ENCODE measurements around the gene PGAP1. TPM values are rescaled to one million over a fixed set of nuclear protein-coding genes. Genes with fewer than 3 reads are reported as not detected.

Gene PGAP1
- total RNA-seq (10 to 100 TPM in 2 of 5 donors, 1 to 10 TPM in 3; 1.7 to 56.9 (median 9.3) TPM), polyA plus RNA-seq (1 to 10 TPM in 1 of 3 donors, under 1 TPM in 2; 0.56 to 1.6 (median 0.76) TPM)
- long read RNA-seq, donor 1, result 0 reads
- long read RNA-seq, donor 2, result 0 reads
- long read RNA-seq, donor 3, result 0 reads
- long read RNA-seq, donor 4, result 0 reads
- long read RNA-seq, donor 5, result 0 reads
- long read RNA-seq, donor 6, result 0 reads
- long read RNA-seq, donor 7, result 0 reads
- long read RNA-seq, donor 8, result 0 reads
- long read RNA-seq, donor 9, result 0 reads
- long read RNA-seq, donor 10, result 0 reads

- H3K27me3 ChIP-seq, result no peaks in the 10 kb centered on the region
- H3K36me3 ChIP-seq, result no peaks in the 10 kb centered on the region
- intact Hi-C loops (cut with DNase I; ENCODE audit: low total_unique reads), result no loop called here
- no peak for TF ChIP-seq EP300 (IDR thresholded peaks at IDR 0.05)
- TF ChIP-seq CTCF (IDR thresholded peaks at IDR 0.05), result no peak
- TF ChIP-seq POLR2AphosphoS5 (IDR thresholded peaks at IDR 0.05), result peak; percentile 46 to 85 (median 78)
- TF ChIP-seq POLR2A (IDR thresholded peaks at IDR 0.05), result peak in 1 of 4 donors; percentile 48
- peak; percentile 89 to 98 for DNase-seq
- peak within 1 kb of the TSS; percentile 83 to 92 (median 90) for H3K27ac ChIP-seq
- H3K4me1 ChIP-seq, result peaks cover 0 to 32% (median 20%) of the 10 kb centered on the region in 4 donors
- no peaks in the 10 kb centered on the region for H3K9me3 ChIP-seq
- peak within 1 kb of the TSS; percentile 78 to 92 (median 80) for H3K4me3 ChIP-seq
- 0 to 1% (median 0%) methylated on average over 53 to 62 of the region's 62 CpGs for WGBS, 5 donors
Observed at GRCh38 chr2:196926562-196927375, at the start of gene PGAP1. PGAP1 (minus strand) TSS chr2:196926707; CDS start chr2:196926616, 91 bp downstream.

GRCh38 chr2:196974970-196975369, 48.5 kb upstream of the PGAP1 start:
- TF ChIP-seq CTCF (IDR thresholded peaks at IDR 0.05) (no peak), POLR2AphosphoS5 (IDR thresholded peaks at IDR 0.05) (no peak), EP300 (IDR thresholded peaks at IDR 0.05) (no peak), POLR2A (IDR thresholded peaks at IDR 0.05) (no peak)
- Histone ChIP-seq H3K4me1 (no peaks in the 10 kb centered on the region), H3K36me3 (no peaks in the 10 kb centered on the region), H3K27me3 (no peaks in the 10 kb centered on the region), H3K4me3 (no peak overlapping the region), H3K27ac (no peak overlapping the region), H3K9me3 (peaks cover 0 to 3% (median 0%) of the 10 kb centered on the region in 4 donors)
- intact Hi-C loops (cut with DNase I; ENCODE audit: low total_unique reads), result no loop called here
- no peak for DNase-seq
- 70 to 89% (median 75%) methylated on average over 1 of the region's 1 CpG for WGBS, 5 donors

GRCh38 chr2:196971574-196972279, 45.2 kb upstream of the PGAP1 start:
- Histone ChIP-seq H3K9me3 (peaks cover 0 to 3% (median 0%) of the 10 kb centered on the region in 4 donors), H3K36me3 (no peaks in the 10 kb centered on the region), H3K4me3 (no peak overlapping the region), H3K27ac (no peak overlapping the region), H3K27me3 (no peaks in the 10 kb centered on the region), H3K4me1 (peaks cover 0 to 8% (median 2%) of the 10 kb centered on the region in 4 donors)
- TF ChIP-seq POLR2A (IDR thresholded peaks at IDR 0.05), result no peak
- no peak for TF ChIP-seq CTCF (IDR thresholded peaks at IDR 0.05)
- TF ChIP-seq EP300 (IDR thresholded peaks at IDR 0.05), result no peak
- no peak for TF ChIP-seq POLR2AphosphoS5 (IDR thresholded peaks at IDR 0.05)
- WGBS, 5 donors, result 60 to 92% (median 73%) methylated on average over 3 of the region's 3 CpGs
- DNase-seq, result no peak
- intact Hi-C loops (cut with DNase I; ENCODE audit: low total_unique reads), result no loop called here

DNA sequence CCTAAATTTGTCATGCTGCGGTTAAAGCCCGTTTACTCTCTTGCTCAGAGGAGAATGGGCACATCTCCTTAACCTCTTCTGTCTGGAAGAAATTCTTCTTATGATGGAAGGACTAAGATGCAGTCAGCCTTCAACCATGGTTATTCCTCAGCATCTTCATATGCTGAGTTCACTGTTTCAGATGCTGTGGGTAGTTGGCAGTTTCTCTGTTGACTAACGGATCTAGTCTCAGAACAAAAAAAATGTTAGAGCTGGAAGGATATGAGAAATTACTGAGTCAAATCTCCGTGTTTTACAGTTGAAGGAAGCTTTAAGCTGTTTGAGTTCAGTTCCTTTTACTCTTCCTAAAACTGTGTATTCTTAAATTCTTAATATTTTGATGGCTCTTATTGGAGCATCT, 43.6 kb upstream of the PGAP1 start:
- H3K27ac ChIP-seq, result no peak overlapping the region
- 56 to 79% (median 70%) methylated on average over 4 of the region's 4 CpGs for WGBS, 5 donors
- no peaks in the 10 kb centered on the region for H3K36me3 ChIP-seq
- no peak for TF ChIP-seq POLR2AphosphoS5 (IDR thresholded peaks at IDR 0.05)
- TF ChIP-seq EP300 (IDR thresholded peaks at IDR 0.05), result no peak
- no peak for TF ChIP-seq CTCF (IDR thresholded peaks at IDR 0.05)
- TF ChIP-seq POLR2A (IDR thresholded peaks at IDR 0.05), result no peak
- peaks cover 0 to 16% (median 2%) of the 10 kb centered on the region in 4 donors for H3K4me1 ChIP-seq
- H3K9me3 ChIP-seq, result no peaks in the 10 kb centered on the region
- no peak overlapping the region for H3K4me3 ChIP-seq
- intact Hi-C loops (cut with DNase I; ENCODE audit: low total_unique reads), result no loop called here
- DNase-seq, result no peak
- H3K27me3 ChIP-seq, result no peaks in the 10 kb centered on the region
